HG02885 (cell line): ENCODE measurements around the gene RUNX2.
"Not testable (repeated sequence)": the region's sequence is repeated elsewhere in the genome, so short reads cannot be mapped to it uniquely, and the experiment has no call there.

Source experiments
- ATAC-seq: cut with Tn5 transposase; IDR thresholded peaks from one replicate; pipeline ENCODE4 v1.9.1; 2021; ENCODE audit warnings: mild to moderate bottlenecking; ENCODE audit not compliant: unreplicated experiment, poor library complexity

The RUNX2 gene

DNA sequence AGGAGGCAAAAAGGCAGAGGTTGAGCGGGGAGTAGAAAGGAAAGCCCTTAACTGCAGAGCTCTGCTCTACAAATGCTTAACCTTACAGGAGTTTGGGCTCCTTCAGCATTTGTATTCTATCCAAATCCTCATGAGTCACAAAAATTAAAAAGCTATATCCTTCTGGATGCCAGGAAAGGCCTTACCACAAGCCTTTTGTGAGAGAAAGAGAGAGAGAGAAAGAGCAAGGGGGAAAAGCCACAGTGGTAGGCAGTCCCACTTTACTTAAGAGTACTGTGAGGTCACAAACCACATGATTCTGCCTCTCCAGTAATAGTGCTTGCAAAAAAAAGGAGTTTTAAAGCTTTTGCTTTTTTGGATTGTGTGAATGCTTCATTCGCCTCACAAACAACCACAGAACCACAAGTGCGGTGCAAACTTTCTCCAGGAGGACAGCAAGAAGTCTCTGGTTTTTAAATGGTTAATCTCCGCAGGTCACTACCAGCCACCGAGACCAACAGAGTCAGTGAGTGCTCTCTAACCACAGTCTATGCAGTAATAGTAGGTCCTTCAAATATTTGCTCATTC lies at the start of gene RUNX2:
TSS of gene RUNX2 (plus strand) at position 375 of the 567 bp plus-strand sequence. CDS start 397 bp downstream, outside the sequence.
- ATAC-seq: no peak

DNA sequence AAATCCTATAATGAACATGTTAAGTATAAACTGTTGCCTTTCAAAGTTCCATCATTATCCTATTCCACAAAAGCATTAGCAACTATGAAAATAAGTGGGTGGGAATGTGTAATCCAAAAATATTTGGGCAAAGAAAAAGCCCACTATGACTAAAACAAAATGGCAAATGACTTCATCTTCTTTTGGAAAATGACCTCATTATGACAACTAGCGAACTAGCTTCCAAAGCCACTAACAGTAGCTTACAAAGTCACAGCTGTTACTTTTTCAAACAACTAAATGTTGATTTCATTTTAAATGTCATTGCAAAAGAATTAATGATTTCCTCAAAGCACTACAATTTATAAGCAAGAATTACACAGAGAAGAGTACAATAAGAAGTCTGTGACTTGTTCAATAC lies 49.8 kb upstream of the RUNX2 start:
- no peak for ATAC-seq

DNA sequence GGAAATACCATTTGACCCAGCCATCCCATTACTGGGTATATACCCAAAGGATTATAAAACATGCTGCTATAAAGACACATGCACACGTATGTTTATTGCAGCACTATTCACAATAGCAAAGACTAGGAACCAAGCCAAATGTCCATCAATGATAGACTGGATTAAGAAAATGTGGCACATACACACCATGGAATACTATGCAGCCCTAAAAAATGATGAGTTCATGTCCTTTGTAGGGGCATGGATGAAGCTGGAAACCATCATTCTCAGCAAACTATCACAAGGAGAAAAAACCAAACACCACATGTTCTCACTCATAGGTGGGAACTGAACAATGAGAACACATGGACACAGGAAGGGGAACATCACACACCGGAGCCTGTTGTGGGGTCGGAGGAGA lies 41.4 kb upstream of the RUNX2 start:
- ATAC-seq: not testable (repeated sequence)

DNA sequence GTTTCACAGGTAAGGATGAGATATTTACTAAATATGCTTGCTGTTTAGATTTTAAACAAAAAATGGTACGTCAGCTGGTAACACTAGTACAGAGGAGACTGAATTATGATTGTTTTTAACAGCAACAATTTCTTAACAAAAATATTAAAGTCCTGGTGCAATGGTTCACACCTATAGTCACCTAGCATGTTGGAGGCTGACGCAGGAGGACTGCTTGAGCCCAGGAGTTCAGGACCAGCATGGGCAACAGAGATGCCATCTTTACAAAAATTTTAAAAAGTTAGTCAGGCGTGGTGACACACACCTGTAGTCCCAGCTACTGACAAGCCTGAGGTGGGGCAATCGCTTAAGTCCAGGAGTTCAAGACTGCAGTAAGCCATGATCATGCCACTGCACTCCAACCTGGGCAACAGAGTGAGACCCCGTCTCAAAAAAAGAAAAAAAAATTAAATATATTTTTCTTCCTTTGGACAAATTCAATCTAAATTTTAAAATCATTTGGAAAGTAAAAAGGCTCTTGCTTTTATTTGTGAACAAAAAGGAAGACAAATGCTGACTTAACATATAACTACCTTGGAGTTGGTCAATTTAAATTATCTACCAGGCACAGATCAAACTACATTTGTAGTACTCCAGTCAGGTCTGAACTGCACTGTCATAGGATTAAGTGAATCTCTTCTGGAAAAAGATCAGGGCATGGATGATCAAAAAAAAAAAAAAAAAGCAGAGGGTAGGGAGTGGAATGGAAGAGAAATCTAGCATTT lies 38.2 kb upstream of the RUNX2 start:
- no peak for ATAC-seq

DNA sequence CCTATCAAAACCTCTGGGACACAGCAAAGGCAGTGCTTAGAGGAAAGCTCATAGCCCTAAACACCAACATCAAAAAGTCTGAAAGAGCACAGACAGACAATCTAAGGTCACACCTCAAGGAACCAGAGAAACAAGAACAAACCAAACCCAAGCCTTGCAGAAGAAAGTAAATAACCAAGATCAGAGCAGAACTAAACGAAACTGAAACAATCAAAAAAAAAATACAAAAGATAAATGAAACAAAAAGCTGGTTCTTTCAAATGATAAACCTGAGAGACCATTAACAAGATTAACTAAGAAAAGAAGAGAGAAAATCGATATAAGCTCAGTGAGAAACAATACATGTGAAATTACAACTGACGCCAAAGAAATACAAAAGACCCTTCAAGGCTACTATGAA lies 34.8 kb upstream of the RUNX2 start:
- ATAC-seq: no peak

DNA sequence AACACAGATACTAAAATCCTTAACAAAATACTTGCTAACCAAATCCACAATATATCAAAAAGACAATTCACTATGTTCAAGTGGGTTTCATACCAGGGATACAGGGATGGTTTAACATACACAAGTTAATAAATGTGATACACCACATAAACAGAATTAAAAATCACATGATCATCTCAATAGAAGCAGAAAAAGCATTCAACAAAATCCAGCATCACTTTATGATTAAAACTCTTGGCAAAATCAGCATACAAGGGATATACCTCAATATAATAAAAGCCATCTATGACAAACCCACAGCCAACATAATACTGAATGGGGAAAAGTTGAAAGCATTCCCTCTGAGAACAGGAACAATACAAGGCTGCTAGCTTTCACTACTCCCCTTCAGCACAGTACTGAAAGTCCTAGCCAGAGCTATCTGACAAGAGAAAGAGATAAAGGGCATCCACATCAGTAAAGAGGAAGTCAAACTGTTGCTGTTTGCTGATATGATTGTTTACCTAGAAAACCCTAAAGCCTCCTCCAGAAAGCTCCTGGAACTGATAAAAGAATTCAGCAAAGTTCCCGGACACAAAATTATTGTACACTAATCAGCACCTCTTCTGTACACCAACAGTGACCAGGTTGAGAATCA lies 33.9 kb upstream of the RUNX2 start:
- not testable (repeated sequence) for ATAC-seq

DNA sequence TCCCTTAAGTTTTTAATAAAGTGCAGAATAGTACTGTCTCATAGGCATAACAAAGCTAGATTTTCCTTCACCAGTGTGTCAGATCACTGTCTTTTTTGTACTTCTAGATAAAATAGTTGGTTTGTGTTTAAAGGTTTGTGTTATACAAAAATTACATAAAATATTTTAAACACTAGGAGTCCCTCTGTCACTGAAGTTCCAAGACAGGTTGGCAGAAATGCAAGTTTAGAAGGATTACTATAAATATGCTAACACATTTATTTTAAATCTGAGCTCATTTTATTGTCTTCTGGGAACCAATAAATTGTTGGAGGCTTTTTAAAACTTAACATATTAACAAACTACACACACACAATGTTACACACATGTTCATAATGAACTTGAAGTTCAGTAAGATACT lies 30.8 kb upstream of the RUNX2 start:
- no peak for ATAC-seq

DNA sequence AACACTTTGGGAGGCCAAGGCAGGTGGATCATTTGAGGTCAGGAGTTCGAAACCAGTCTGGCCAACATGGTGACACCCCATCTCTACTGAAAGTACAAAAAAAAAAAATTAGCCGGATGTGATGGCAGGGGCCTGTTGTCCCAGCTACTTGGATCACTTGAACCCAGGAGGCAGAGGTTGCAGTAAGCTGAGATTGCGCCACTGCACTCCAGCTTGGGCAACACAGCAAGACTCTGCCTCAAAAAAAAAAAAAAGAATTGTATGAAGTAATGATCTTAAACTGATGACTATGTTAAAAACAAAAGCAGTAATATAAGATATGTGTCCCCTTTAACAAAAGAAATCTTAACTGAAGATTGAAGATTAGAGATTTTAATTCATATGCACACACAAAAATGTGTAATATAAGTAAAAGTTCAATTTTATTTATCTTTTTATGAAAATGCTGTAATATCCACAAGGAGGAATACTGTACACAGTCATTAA lies 29.0 kb upstream of the RUNX2 start:
- no peak for ATAC-seq

DNA sequence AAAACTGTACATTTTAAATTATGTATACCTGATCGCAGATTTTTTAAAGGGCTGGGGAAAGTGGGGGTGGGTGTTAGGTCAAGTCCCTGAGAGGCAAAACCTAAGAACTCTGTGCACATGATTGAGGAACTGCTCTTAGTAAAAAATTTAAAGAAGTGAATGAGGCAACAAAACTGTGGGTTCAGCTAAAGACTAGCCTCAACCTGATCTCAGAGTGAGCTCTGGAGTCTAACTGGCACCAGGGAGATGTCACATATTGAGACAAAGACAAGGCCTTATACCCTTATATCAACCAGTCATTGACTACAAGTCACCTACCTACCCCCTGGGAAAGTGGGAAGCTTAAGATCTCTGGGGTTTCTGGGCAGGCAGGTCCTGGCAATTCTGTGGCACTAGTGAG lies 27.4 kb upstream of the RUNX2 start:
- no peak for ATAC-seq

DNA sequence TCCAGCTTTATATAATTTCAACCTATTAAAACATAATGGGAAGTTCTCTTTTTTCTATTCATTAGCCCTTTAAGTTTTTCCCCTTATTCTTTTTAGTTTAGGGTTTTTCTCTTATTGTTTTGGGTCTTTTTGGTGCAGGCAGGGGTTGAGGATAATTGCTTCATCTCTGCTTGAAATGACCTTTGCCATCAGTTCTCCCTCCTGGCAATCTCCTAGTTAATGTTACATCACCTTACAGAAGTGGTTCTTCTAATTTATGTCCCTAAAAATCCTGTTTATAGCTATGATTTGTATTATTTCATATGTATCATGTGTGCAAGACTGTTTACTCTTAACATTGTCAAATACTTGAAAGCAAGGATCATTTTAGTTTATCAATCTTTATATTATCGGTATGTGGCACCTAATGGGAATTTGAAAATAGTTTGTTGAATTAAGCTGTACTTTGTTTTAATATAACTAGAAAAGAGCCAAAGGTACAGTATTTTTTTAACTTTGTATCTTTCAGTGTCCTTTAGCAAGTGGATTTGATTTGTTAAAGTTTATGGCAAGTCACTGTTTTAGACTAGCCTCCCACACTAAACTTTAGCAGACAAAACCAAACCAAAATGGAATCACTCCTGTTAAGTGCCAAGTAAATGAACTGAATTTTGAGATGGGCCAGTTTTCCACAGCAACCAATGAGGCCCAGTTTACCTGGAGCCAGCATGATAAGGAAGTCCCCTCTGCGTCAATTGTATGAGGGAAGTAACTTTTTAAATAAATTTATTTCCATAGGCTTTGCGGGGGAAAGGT lies 26.6 kb upstream of the RUNX2 start:
- ATAC-seq: no peak

DNA sequence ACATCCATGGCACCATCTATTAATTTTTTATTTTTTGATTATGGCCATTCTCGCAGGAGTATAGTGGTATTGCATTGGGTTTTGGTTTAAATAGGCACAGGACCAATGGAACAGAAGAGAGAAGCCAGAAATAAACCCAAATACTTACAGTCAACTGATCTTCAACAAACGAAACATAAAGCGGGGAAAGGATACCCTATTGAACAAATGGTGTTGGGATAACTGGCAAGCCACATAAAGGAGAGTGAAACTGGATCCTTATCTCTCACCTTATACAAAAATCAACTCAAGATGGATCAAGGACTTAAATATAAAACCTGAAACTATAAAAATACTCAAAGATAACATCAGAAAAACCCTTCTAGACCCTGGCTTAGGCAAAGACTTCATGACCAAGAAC lies 25.3 kb upstream of the RUNX2 start:
- ATAC-seq: no peak

DNA sequence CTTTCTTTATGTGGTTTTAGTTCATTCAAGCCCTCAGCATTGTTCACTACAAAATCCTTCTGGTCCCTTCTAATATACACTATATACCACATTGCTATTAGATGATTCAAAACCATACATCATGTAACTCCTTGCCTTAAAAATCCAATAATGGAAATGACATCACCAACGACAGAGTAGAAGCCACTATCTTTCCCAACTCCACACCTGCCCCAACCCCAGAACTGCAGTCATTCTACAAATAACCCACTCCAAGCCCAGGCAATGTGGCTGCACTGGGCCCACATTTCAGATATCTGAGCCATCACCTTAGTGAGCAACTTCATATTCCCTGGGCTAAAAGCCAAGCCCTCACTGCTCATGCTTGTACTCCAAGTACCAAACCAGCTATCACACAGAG lies 22.6 kb upstream of the RUNX2 start:
- ATAC-seq: no peak

DNA sequence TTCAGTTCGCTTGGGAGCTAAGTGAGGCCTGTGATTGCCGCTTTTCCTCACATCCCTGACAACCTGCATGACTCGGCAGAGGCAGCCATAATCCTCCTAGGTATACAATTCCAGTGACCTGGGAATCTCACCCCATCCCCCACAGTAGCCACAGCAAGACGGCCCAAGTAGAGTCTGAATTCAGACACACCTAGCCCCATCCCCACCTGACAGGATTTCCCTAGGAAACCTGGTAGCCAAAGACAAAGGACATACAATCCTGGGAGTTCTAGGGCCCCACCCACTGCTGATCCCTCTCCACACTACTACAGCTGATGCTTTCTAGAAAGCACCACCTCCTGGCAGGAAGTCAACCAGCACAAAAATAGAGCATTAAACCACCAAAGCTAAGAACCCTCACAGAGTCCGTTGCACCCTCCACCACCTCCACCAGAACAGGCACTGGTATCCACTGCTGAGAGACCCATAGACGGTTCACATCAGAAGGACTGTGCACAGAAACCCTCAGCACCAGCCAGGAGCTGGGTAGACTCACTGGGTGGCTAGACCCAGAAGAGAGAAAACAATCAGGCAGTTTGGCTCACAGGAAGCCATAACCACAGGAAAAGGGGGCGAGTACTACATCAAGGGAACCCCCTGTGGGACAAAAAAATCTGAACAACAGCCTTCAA lies 17.9 kb upstream of the RUNX2 start:
- ATAC-seq: no peak

DNA sequence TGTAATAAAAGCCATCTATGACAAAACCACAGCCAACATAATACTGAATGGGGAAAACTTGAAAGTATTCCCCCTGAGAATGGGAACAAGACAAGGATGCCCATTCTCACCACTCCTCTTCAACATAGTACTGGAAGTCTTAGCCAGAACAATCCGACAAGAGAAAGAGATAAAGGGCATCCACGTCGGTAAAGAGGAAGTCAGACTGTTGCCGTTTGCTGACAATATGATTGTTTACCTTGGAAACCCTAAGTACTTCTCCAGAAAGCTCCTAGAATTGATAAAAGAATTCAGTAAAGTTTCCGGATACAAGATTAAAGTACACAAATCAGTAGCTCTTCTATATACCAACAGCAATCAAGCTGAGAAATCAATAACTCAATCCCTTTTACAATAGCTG lies 14.0 kb upstream of the RUNX2 start:
- ATAC-seq: no peak

DNA sequence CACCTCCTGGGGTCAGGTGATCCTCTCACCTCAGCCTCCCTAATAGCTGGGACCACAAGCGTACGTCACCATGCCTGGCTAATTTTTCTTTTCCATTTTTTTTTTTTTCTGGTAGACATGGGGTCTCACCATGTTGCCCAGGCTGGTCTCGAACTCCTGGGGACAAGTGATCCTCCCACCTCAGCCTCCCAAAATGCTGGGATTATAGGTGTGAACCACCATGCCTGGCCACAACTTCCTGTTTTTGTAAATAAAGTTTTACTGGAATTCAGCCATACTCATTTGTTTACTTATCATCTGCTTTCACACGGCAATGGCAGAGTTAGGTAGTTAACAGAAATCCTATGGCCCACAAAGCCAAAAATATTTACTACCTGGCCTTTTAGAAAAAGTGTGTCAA lies 7.8 kb upstream of the RUNX2 start:
- ATAC-seq: no peak

DNA sequence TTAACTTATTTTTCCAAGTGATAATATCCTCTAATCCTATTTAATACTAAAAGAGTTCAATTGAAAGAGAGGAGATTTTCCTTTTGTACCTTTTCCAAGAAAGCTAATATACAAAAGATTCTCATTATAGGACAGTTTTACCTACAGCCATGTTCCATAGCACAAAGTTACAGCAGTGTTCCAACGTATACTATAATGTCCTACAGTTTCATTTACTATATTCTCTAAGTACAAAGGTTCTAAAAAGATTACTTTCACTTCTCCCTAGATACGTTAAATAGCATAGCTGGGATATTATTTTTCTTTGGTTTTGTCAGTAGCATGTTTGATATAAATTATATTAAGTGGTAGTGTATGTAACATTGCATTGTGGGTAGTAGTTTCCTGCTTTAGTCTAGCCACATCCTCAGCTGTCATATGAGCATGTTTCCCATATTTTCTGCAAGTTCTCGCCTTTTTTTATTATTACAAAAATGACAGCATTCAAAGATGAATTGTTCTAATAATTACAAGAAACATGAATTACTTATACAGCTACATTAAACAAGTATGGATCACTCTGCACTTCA lies 4.4 kb upstream of the RUNX2 start:
- ATAC-seq: no peak

DNA sequence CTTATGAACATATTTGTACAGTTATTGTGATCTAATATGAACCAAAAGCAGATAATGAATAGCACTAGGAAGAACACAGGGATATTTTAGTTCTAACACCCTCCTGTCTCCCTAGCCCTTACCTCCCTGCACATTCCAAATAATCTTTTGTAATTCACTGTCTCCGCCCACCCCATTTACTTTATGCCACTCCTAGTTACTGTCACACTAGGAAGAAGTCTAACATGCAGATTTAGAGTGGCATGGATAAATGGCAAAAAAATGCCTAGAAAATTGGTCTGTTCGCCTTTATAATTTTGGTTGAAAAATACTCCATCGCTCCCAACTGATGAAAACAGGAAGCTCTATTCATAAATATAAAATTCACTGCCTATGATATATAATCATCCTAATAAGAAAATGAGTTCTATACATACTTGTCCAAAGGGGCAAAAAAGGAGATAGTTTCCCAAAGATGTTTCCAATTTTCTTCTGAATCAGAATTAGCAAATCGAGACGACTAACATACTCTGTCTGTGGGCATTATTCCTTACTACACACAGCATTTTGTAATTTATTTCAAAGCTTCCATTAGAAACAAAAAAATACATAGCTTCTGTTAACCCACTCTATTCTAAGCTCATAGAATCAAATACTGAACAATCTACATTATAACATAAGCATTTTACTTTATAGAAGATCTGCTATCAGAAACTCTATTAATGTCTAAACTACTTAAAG lies 1.3 kb upstream of the RUNX2 start:
- ATAC-seq: no peak

DNA sequence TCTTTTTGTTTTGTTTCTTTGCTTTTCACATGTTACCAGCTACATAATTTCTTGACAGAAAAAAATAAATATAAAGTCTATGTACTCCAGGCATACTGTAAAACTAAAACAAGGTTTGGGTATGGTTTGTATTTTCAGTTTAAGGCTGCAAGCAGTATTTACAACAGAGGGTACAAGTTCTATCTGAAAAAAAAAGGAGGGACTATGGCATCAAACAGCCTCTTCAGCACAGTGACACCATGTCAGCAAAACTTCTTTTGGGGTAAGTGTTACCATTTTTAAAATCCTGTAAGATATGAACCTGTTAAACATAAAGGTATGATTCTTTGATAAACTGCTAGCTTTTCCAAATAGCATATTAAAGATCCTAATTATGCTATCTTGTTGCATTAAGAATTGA lies 393 bp downstream of the RUNX2 start:
- ATAC-seq: no peak

DNA sequence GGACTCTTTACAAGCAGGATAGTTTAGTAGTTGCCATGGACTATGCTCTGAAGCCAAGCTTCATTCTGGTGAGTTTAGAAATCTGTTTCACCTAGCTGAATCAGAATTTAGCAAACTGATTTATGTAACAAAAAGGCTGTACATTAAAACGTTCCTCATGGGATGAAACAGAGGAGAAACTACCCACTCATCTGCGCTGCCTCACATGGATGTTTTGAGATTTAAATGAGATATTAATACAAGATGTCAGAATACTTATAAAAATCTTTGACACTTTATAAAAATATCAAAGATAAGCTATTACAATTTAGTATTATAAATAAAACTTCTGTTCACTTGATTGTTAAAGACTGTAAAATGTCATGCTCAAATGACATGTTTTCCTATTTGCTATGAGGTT lies 16.8 kb downstream of the RUNX2 start:
- ATAC-seq: no peak
